HepG2 (cell line): Measurements from ENCODE around the gene NDUFAF5. TPM values are rescaled to one million over a fixed set of nuclear protein-coding genes. Genes with fewer than 3 reads are reported as not detected.

Source experiments
- AHDC1 ChIP-seq: sonication (generic); formaldehyde crosslinking; IDR thresholded peaks from 2 replicates; pipeline ENCODE4 v1.5.1; 2020; ENCODE audit warnings: mild to moderate bottlenecking, missing genetic modification reagents, borderline replicate concordance
- AHR ChIP-seq: IDR thresholded peaks from 2 replicates; pipeline ENCODE4 v1.6.1; 2018; ENCODE audit warnings: missing genetic modification reagents, missing compliant biosample characterization
- ATF1 ChIP-seq: IDR thresholded peaks from 2 replicates; pipeline ENCODE4 v1.6.1; 2016; ENCODE audit warnings: mild to moderate bottlenecking, control low read depth
- ATF7 ChIP-seq, 2 experiments: fragments of 450-650 bp in 1 of 2; sonication (generic) in 1 of 2; formaldehyde crosslinking in 1 of 2; IDR thresholded peaks; 2 replicates each; pipeline versions ENCODE4 v1.4.0 to v1.6.1; 2016 to 2020; ENCODE audit warnings: antibody characterized with exemption in 1 of 2, mild to moderate bottlenecking in 1 of 2, missing genetic modification reagents in 1 of 2
- CBX2 ChIP-seq, 2 experiments: fragments of 200-600 bp in 1 of 2; sonication (generic); formaldehyde crosslinking in 1 of 2; IDR thresholded peaks; 2 replicates each; pipeline versions ENCODE4 v1.7.0 to v1.8.1; 2018 to 2022; ENCODE audit warnings: low read depth in 2 of 2, low read length in 1 of 2, mild to moderate bottlenecking in 1 of 2, missing genetic modification reagents in 1 of 2
- JUN ChIP-seq: sonication (generic); formaldehyde crosslinking; IDR thresholded peaks from 2 replicates; pipeline ENCODE4 v1.4.0; 2020; ENCODE audit warnings: mild to moderate bottlenecking, missing genetic modification reagents
- SNAPC5 ChIP-seq: sonication (generic); formaldehyde crosslinking; IDR thresholded peaks from 2 replicates; pipeline ENCODE4 v1.8.1; 2023; ENCODE audit warnings: mild to moderate bottlenecking, missing genetic modification reagents, borderline replicate concordance
- TRAFD1 ChIP-seq: sonication (generic); formaldehyde crosslinking; IDR thresholded peaks from 2 replicates; pipeline ENCODE4 v1.5.1; 2020; ENCODE audit warnings: missing genetic modification reagents, mild to moderate bottlenecking, borderline replicate concordance
- U2AF2 ChIP-seq: fragments of 200-400 bp; formaldehyde crosslinking; IDR thresholded peaks from 2 replicates; pipeline ENCODE4 v1.6.1; 2017; ENCODE audit warnings: low read depth, mild to moderate bottlenecking, low read length
- ZNF670 ChIP-seq: sonication (generic); formaldehyde crosslinking; IDR thresholded peaks from 2 replicates; pipeline ENCODE4 v1.8.0; 2022; ENCODE audit warnings: mild to moderate bottlenecking, missing genetic modification reagents, borderline replicate concordance
- ZNF691 ChIP-seq: sonication (generic); formaldehyde crosslinking; IDR thresholded peaks from 2 replicates; pipeline ENCODE4 v1.4.0; 2020; ENCODE audit warnings: missing genetic modification reagents, low read depth, mild to moderate bottlenecking, borderline replicate concordance
- ZNF713 ChIP-seq: sonication (generic); formaldehyde crosslinking; IDR thresholded peaks from 2 replicates; pipeline ENCODE4 v1.4.0; 2020; ENCODE audit warnings: mild to moderate bottlenecking, missing genetic modification reagents
- ZNF75D ChIP-seq: sonication (generic); formaldehyde crosslinking; IDR thresholded peaks from 2 replicates; pipeline ENCODE4 v1.8.1; 2023; ENCODE audit warnings: missing genetic modification reagents, mild to moderate bottlenecking, borderline replicate concordance
- ZNF839 ChIP-seq: sonication (generic); formaldehyde crosslinking; IDR thresholded peaks from 2 replicates; pipeline ENCODE4 v1.4.0; 2020; ENCODE audit warnings: missing genetic modification reagents, mild to moderate bottlenecking, borderline replicate concordance
- polyA plus RNA-seq, 8 experiments: library from polyadenylated mRNA; depleted of rRNA in 3 of 8; stranded (reverse) in 7 of 8; unstranded in 1 of 8; fragments of >200 nt; fragmentation: Illumina TruSeq in 4 of 8; extraction: Trizol in 4 of 8; gene quantifications; 2 replicates each; pipeline versions ENCODE4 v1.2.1 to v1.2.3, GENCODE V29; 2011 to 2016; ENCODE audit warnings: low read depth in 4 of 8, missing spikeins in 1 of 8, mixed read lengths in 1 of 8; ENCODE audit not compliant: insufficient read depth in 1 of 8
- total RNA-seq, 5 experiments: library from RNA; depleted of rRNA; stranded (reverse); fragments of >200 nt; fragmentation: Illumina TruSeq; extraction: Trizol; gene quantifications; 2 replicates each; pipeline ENCODE4 v1.2.3, GENCODE V29; 2016; ENCODE audit warnings: low read depth in 1 of 5

NDUFAF5 gene
- total and polyA plus RNA-seq, 2 of the 13 experiments (the other 11 are each of a cell fraction or from before 2014, with no cell fraction given) = 23.1 to 66.7 TPM

- TF ChIP-seq SNAPC5 (CRISPR knock-in tag) (0 out of 2 replicates have a peak, but pooled peaks have one; percentile 85), JUN (CRISPR knock-in tag) (peak; percentile 86; the same call in 1 of the 2 replicates), ATF7 (IDR thresholded peaks at IDR 0.05) (no peak), ATF7 (CRISPR knock-in tag; IDR thresholded peaks at IDR 0.05) (0 out of 2 replicates have a peak, but pooled peaks have one; percentile 73), CBX2 (IDR thresholded peaks at IDR 0.05; ENCODE audit: low read depth, low read length) (no peak), CBX2 (CRISPR knock-in tag; IDR thresholded peaks at IDR 0.05; ENCODE audit: low read depth) (peak; percentile 79; the same call in 1 of the 2 replicates), U2AF2 (0 out of 2 replicates have a peak, but pooled peaks have one; percentile 81), AHR (CRISPR knock-in tag) (no peak), ZNF713 (CRISPR knock-in tag) (no peak), ZNF691 (0 out of 2 replicates have a peak, but pooled peaks have one; percentile 97), ZNF839 (CRISPR knock-in tag) (0 out of 2 replicates have a peak, but pooled peaks have one; percentile 21), ATF1 (0 out of 2 replicates have a peak, but pooled peaks have one; percentile 80), AHDC1 (CRISPR knock-in tag) (peak; percentile 47; the same call in 1 of the 2 replicates), ZNF670 (CRISPR knock-in tag) (peak; percentile 83), ZNF75D (CRISPR knock-in tag) (no peak), TRAFD1 (CRISPR knock-in tag) (peak; percentile 96; the same call in 1 of the 2 replicates)
Observed at GRCh38 chr20:13784271-13784892, 446 bp upstream of the NDUFAF5 start (continued).
